ENCODE measurements around the gene IMMP2L. TPM values are rescaled to one million over a fixed set of nuclear protein-coding genes. Genes with fewer than 3 reads are reported as not detected.

IMMP2L gene
- total RNA-seq, 2 experiments from 2014 or later = 8.9 to 18.7 TPM

DNA sequence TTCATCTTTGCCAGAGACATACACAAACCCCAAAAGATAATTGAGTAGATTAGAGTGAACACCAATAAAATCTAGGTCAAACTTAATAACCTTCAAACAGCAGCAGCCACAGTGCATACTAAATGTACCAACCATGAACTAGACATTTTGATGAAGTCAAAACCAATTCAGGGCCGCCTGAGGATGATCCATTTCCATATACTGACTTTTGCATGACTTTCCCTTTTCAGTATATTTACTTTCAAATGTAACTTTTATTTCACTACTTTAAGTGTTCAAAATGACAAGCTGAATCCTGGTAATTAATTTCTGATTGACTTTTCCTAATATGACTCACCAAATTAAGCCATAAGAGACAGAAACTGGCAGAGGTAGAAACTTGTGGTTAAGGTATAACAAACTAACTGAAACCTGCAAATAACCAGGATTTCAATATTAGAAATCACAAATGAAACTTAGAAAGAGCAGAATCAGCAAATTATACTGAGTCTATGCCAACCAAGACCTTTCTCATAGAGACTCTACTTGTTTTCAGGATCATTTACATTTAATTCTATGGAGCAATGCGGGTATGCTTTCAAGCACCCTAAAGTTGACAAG lies 643.2 kb downstream of the IMMP2L start:
- no peak overlapping the region for H3K27ac Mint-ChIP-seq

DNA sequence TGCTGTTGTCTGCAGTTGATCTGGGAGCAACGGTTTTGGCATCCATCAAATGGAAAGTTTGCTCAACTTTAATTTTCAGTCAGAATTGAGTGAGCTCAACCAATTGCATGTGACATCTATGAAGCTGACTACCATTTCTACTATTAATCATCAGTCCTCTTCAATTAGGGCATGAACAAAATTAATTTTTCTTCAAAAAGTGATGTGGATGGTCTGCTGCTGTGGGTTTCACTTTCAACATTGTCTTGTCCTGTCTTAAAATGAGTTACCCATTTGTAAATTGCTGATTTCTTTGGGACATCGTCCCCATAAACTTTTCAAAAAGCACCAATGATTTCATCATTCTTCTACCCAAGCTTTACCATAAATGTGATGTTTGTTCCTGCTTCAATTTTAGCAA lies 648.0 kb downstream of the IMMP2L start:
- DNase-seq (no peak), ATAC-seq (ENCODE audit: poor library complexity) (no peak)
- no peak overlapping the region for H3K27ac Mint-ChIP-seq
- no peaks in the 10 kb centered on the region for H3K36me3 ChIP-seq (ENCODE audit: insufficient read depth, low read length)
- H3K27me3 ChIP-seq (ENCODE audit: control insufficient read depth in 1 of 2, insufficient read depth in 2 of 2, low read length in 2 of 2) = no peaks in the 10 kb centered on the region
- ChIA-PET POLR2A (no interaction called here), CTCF (no interaction called here)
- no peak overlapping the region for H3K4me3 ChIP-seq (ENCODE audit: low read length)
- intact Hi-C loops (cut with DNase I, micrococcal nuclease) = no loop called here
- TF ChIP-seq, protein P1, sequence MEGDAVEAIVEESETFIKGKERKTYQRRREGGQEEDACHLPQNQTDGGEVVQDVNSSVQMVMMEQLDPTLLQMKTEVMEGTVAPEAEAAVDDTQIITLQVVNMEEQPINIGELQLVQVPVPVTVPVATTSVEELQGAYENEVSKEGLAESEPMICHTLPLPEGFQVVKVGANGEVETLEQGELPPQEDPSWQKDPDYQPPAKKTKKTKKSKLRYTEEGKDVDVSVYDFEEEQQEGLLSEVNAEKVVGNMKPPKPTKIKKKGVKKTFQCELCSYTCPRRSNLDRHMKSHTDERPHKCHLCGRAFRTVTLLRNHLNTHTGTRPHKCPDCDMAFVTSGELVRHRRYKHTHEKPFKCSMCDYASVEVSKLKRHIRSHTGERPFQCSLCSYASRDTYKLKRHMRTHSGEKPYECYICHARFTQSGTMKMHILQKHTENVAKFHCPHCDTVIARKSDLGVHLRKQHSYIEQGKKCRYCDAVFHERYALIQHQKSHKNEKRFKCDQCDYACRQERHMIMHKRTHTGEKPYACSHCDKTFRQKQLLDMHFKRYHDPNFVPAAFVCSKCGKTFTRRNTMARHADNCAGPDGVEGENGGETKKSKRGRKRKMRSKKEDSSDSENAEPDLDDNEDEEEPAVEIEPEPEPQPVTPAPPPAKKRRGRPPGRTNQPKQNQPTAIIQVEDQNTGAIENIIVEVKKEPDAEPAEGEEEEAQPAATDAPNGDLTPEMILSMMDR (IDR thresholded peaks at IDR 0.05) = no peak
- H3K9me3 ChIP-seq (ENCODE audit: control insufficient read depth in 1 of 2, insufficient read depth in 1 of 2, low read length in 2 of 2) = no peaks in the 10 kb centered on the region
- no peaks in the 10 kb centered on the region for H3K4me1 ChIP-seq (ENCODE audit: insufficient read depth, low read length)
- no peaks in the 10 kb centered on the region for H3K9me3 Mint-ChIP-seq
- no peaks in the 10 kb centered on the region for H3K27me3 Mint-ChIP-seq
- no peaks in the 10 kb centered on the region for H3K4me1 Mint-ChIP-seq (ENCODE audit: low read depth)
- H3K4me3 Mint-ChIP-seq = no peak overlapping the region
- H3K27ac ChIP-seq (ENCODE audit: low read depth in 1 of 2, low read length in 2 of 2) = no peak overlapping the region
- no peaks in the 10 kb centered on the region for H3K36me3 Mint-ChIP-seq (ENCODE audit: low read depth)

More for the DNA sequence above, 643.2 kb downstream of the IMMP2L start:
- Mint-ChIP-seq H3K4me1 (ENCODE audit: low read depth) (no peaks in the 10 kb centered on the region), H3K4me3 (no peak overlapping the region), H3K9me3 (no peaks in the 10 kb centered on the region), H3K27me3 (no peaks in the 10 kb centered on the region), H3K36me3 (ENCODE audit: low read depth) (no peaks in the 10 kb centered on the region)
- POLR2A ChIA-PET = interaction anchor here (0.6 kb wide), 1 partner anchor 90 kb away, joined by 3 read pairs; no protein-coding TSS in a partner anchor
- no peak for DNase-seq
- no peaks in the 10 kb centered on the region for H3K4me1 ChIP-seq (ENCODE audit: insufficient read depth, low read length)
- no peak overlapping the region for H3K4me3 ChIP-seq (ENCODE audit: low read length)
- CTCF ChIA-PET = interaction anchor here (1.3 kb wide), 1 partner anchor 11 kb away, joined by 3 read pairs; no protein-coding TSS in a partner anchor
- no peak overlapping the region for H3K27ac ChIP-seq (ENCODE audit: low read depth in 1 of 2, low read length in 2 of 2)
- no peaks in the 10 kb centered on the region for H3K36me3 ChIP-seq (ENCODE audit: insufficient read depth, low read length)
- no peaks in the 10 kb centered on the region for H3K9me3 ChIP-seq (ENCODE audit: control insufficient read depth in 1 of 2, insufficient read depth in 1 of 2, low read length in 2 of 2)
- TF ChIP-seq, protein P1 (IDR thresholded peaks at IDR 0.05) = no peak
- ATAC-seq (ENCODE audit: poor library complexity) = no peak
- H3K27me3 ChIP-seq (ENCODE audit: control insufficient read depth in 1 of 2, insufficient read depth in 2 of 2, low read length in 2 of 2) = no peaks in the 10 kb centered on the region
- intact Hi-C loops (cut with DNase I, micrococcal nuclease) = no loop called here

DNA sequence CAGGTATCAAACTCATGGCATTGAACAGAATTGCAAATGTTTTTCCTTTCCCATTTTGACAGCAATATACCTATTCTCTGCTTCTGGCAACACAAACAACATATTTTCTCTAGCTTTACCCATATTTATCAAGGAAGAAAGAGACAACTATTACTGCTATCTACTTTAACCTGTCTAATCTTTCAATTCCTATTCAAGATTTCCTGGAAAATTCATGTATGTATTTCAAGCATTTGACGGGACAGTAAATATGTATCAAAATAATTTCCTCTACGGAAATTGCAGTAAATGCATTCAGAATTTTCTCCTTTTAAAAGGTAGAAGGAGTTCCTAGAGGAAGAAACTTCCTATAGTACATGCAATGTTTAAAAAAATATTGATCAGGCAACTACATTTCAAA lies 650.7 kb downstream of the IMMP2L start:
- DNase-seq (no peak), ATAC-seq (ENCODE audit: poor library complexity) (no peak)
- ChIA-PET CTCF (no interaction called here), POLR2A (interaction anchor here (0.6 kb wide), 2 partner anchors 29 to 112 kb away, joined by 3 read pairs; no protein-coding TSS in a partner anchor)
- H3K36me3 Mint-ChIP-seq (ENCODE audit: low read depth) = no peaks in the 10 kb centered on the region
- no peak overlapping the region for H3K4me3 ChIP-seq (ENCODE audit: low read length)
- TF ChIP-seq, protein P1 (IDR thresholded peaks at IDR 0.05) = no peak
- H3K36me3 ChIP-seq (ENCODE audit: insufficient read depth, low read length) = no peaks in the 10 kb centered on the region
- H3K27ac Mint-ChIP-seq = no peak overlapping the region
- no peaks in the 10 kb centered on the region for H3K9me3 ChIP-seq (ENCODE audit: control insufficient read depth in 1 of 2, insufficient read depth in 1 of 2, low read length in 2 of 2)
- intact Hi-C loops (cut with DNase I, micrococcal nuclease) = no loop called here
- H3K27ac ChIP-seq (ENCODE audit: low read depth in 1 of 2, low read length in 2 of 2) = no peak overlapping the region
- no peak overlapping the region for H3K4me3 Mint-ChIP-seq
- no peaks in the 10 kb centered on the region for H3K4me1 Mint-ChIP-seq (ENCODE audit: low read depth)
- H3K9me3 Mint-ChIP-seq = peaks cover 2% of the 10 kb centered on the region
- no peaks in the 10 kb centered on the region for H3K4me1 ChIP-seq (ENCODE audit: insufficient read depth, low read length)
- no peaks in the 10 kb centered on the region for H3K27me3 ChIP-seq (ENCODE audit: control insufficient read depth in 1 of 2, insufficient read depth in 2 of 2, low read length in 2 of 2)
- H3K27me3 Mint-ChIP-seq = no peaks in the 10 kb centered on the region
